ENCODE results near the gene PACRG.

- TF ChIP-seq POLR2A (IDR thresholded peaks at IDR 0.05; ENCODE audit: low read depth, low read length) (no peak), SIN3A (IDR thresholded peaks at IDR 0.05; ENCODE audit: low read depth, low read length) (no peak)
Observed at GRCh38 chr6:162875070-162875469, 147.3 kb downstream of the PACRG start.
